Umbilical cord (tissue), 2 donors: ENCODE measurements around the gene OARD1. TPM values are rescaled to one million over a fixed set of nuclear protein-coding genes. Genes with fewer than 3 reads are reported as not detected.

ENCODE experiments used
- DNase-seq: peaks from one replicate; pipeline ENCODE4 v3.0.0-alpha.2; 2015; ENCODE audit warnings: low spot score
- total RNA-seq: library from RNA; depleted of rRNA; stranded (reverse); fragments of >200 nt; gene quantifications from one replicate; pipeline ENCODE4 v1.2.3, GENCODE V29; 2014; ENCODE audit warnings: low replicate concordance; ENCODE audit not compliant: insufficient read depth

Gene OARD1
- total RNA-seq, 1 donor from 2014 or later = 30.3 TPM

GRCh38 chr6:41074692-41075436, 2.7 kb upstream of the OARD1 start:
- peak; percentile 26 for DNase-seq

GRCh38 chr6:41073968-41074691, 2.0 kb upstream of the OARD1 start:
- DNase-seq = peak; percentile 51

- DNase-seq = peak; percentile 87
These were observed 1.2 kb upstream of the OARD1 start for GRCh38 chr6:41073203-41073967.

- no peak for DNase-seq
These were observed 663 bp upstream of the OARD1 start, which contains the start of gene NFYA for GRCh38 chr6:41072836-41073202. NFYA (plus strand) TSS chr6:41072974; CDS start chr6:41079090, 6,116 bp downstream.

GRCh38 chr6:41071501-41071922, 644 bp downstream of the OARD1 start:
- no peak for DNase-seq

- peak; percentile 86 for DNase-seq
These were observed 5.3 kb downstream of the OARD1 start for GRCh38 chr6:41066867-41067304.

GRCh38 chr6:41065550-41066026, 6.6 kb downstream of the OARD1 start:
- no peak for DNase-seq

GRCh38 chr6:41064841-41065240, 7.3 kb downstream of the OARD1 start:
- DNase-seq = no peak

GRCh38 chr6:41063884-41064285, 8.3 kb downstream of the OARD1 start:
- no peak for DNase-seq

GRCh38 chr6:41062056-41062455, 10.1 kb downstream of the OARD1 start:
- DNase-seq = no peak

GRCh38 chr6:41061196-41061726, 10.9 kb downstream of the OARD1 start:
- no peak for DNase-seq

- DNase-seq = no peak
These were observed 12.6 kb downstream of the OARD1 start for GRCh38 chr6:41059556-41059955.

- DNase-seq = no peak
These were observed 13.4 kb downstream of the OARD1 start for GRCh38 chr6:41058783-41059181.

- DNase-seq = no peak
These were observed 15.2 kb downstream of the OARD1 start for GRCh38 chr6:41056768-41057490.

- DNase-seq = no peak
These were observed 17.0 kb downstream of the OARD1 start for GRCh38 chr6:41055149-41055548.

GRCh38 chr6:41054511-41054910, 17.6 kb downstream of the OARD1 start:
- DNase-seq = no peak

- no peak for DNase-seq
These were observed 19.1 kb downstream of the OARD1 start, which contains the start of gene APOBEC2 for GRCh38 chr6:41053041-41053440. APOBEC2 (plus strand) TSS chr6:41053202; CDS start chr6:41053348, 146 bp downstream.

- no peak for DNase-seq
These were observed 20.3 kb downstream of the OARD1 start for GRCh38 chr6:41051873-41052272.

- DNase-seq = no peak
These were observed 21.6 kb downstream of the OARD1 start for GRCh38 chr6:41050536-41050935.

GRCh38 chr6:41049955-41050354, 22.2 kb downstream of the OARD1 start:
- DNase-seq = no peak

GRCh38 chr6:41049521-41049920, 22.6 kb downstream of the OARD1 start:
- DNase-seq = peak; percentile 86
